Lower lobe of right lung (tissue), 2 donors: ENCODE measurements around the gene CTNNA3. TPM values are rescaled to one million over a fixed set of nuclear protein-coding genes. Genes with fewer than 3 reads are reported as not detected.

Experiments used
- ATAC-seq, 2 donors: fragments of 200-7000 bp; cut with Tn5 transposase; one replicate each; pipeline ENCODE4 v1.9.1; 2020 to 2022; ENCODE audit warnings: mild to moderate bottlenecking in 2 of 2, moderate library complexity in 2 of 2
- DNase-seq: peaks from one replicate; pipeline ENCODE4 v3.0.0-alpha.2; 2020
- H3K27ac ChIP-seq: fragments of 200-600 bp; one replicate; pipeline ENCODE4 v1.8.0; 2022
- H3K27me3 ChIP-seq: fragments of 200-600 bp; one replicate; pipeline ENCODE4 v1.8.0; 2022; ENCODE audit warnings: low read depth
- H3K36me3 ChIP-seq: fragments of 200-600 bp; one replicate; pipeline ENCODE4 v1.8.0; 2022; ENCODE audit warnings: mild to moderate bottlenecking
- H3K4me1 ChIP-seq: fragments of 200-600 bp; one replicate; pipeline ENCODE4 v1.8.0; 2022
- H3K4me3 ChIP-seq: fragments of 200-600 bp; one replicate; pipeline ENCODE4 v1.8.0; 2022; ENCODE audit warnings: mild to moderate bottlenecking
- H3K9me3 ChIP-seq: fragments of 200-600 bp; one replicate; pipeline ENCODE4 v1.8.0; 2022
- intact Hi-C: fragments of 100-400 bp; cut with DNase I; formaldehyde crosslinking; loops from one replicate; pipeline ENCODE4 v1.11.0; 2022
- total RNA-seq: library from RNA; stranded (reverse); fragmentation: NEBNext Ultra II Directional; extraction: Animal tissue kit (Norgen Biotek cat#: 25700); gene quantifications from one replicate; pipeline ENCODE4 v1.2.1, GENCODE V29; 2021
- TF ChIP-seq, protein P1 (sequence below): fragments of 200-600 bp; IDR thresholded peaks from one replicate; pipeline ENCODE4 v1.8.0; 2022; ENCODE audit warnings: antibody characterized with exemption, mild to moderate bottlenecking
- donor health status: DM: no; HTN: yes; CAD: no; lungs with severe emphysema.

Gene CTNNA3
- total RNA-seq, 1 donor from 2014 or later = not detected

DNA sequence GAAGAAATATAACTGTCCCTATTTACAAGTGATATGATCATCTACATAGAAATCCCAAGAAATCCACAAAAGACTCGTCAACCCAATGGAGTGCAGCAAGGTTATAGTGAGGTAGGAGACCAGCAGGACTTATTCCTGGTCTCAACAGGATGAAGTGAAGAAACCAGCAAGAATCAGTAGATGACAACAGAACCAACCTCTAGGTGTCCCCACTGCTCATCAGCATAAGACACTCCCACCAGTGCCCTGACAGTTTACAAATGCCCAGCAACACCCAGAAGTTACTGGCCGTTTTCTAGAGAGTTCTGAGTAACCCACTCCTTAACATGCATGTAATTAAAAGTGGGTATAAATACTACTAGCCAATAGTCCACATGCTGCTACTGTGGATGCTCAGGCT is 1240.7 kb downstream of the CTNNA3 start:
- Histone ChIP-seq H3K27me3 (no peaks in the 10 kb centered on the region), H3K36me3 (no peaks in the 10 kb centered on the region), H3K9me3 (no peaks in the 10 kb centered on the region), H3K4me3 (no peak overlapping the region), H3K27ac (no peak overlapping the region), H3K4me1 (no peaks in the 10 kb centered on the region)
- DNase-seq (no peak), ATAC-seq (no peak)
- TF ChIP-seq, protein P1, sequence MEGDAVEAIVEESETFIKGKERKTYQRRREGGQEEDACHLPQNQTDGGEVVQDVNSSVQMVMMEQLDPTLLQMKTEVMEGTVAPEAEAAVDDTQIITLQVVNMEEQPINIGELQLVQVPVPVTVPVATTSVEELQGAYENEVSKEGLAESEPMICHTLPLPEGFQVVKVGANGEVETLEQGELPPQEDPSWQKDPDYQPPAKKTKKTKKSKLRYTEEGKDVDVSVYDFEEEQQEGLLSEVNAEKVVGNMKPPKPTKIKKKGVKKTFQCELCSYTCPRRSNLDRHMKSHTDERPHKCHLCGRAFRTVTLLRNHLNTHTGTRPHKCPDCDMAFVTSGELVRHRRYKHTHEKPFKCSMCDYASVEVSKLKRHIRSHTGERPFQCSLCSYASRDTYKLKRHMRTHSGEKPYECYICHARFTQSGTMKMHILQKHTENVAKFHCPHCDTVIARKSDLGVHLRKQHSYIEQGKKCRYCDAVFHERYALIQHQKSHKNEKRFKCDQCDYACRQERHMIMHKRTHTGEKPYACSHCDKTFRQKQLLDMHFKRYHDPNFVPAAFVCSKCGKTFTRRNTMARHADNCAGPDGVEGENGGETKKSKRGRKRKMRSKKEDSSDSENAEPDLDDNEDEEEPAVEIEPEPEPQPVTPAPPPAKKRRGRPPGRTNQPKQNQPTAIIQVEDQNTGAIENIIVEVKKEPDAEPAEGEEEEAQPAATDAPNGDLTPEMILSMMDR = no peak
- intact Hi-C loops = no loop called here

DNA sequence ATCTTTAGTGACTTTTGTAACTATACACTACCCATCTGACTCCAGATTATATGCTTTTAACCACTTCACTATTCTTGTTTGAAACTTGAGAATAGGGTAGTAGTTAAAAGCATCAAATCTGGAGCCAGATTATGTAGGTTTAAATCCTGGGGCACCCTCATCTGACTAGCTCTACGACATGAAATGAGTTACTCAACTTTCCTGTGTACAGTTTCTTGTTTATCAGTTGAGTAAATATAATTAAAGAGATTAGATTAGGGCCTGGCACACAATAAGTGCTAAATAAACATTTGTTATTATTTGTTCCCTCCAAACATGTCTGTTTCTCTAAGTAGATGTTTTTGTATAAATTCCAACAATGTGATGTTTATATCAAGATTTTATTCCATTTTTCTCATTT is 1255.4 kb downstream of the CTNNA3 start:
- ATAC-seq (no peak), DNase-seq (no peak)
- intact Hi-C loops = no loop called here
- Histone ChIP-seq H3K9me3 (no peaks in the 10 kb centered on the region), H3K27ac (no peak overlapping the region), H3K4me3 (no peak overlapping the region), H3K4me1 (no peaks in the 10 kb centered on the region), H3K27me3 (no peaks in the 10 kb centered on the region), H3K36me3 (no peaks in the 10 kb centered on the region)
- TF ChIP-seq, protein P1 = no peak

DNA sequence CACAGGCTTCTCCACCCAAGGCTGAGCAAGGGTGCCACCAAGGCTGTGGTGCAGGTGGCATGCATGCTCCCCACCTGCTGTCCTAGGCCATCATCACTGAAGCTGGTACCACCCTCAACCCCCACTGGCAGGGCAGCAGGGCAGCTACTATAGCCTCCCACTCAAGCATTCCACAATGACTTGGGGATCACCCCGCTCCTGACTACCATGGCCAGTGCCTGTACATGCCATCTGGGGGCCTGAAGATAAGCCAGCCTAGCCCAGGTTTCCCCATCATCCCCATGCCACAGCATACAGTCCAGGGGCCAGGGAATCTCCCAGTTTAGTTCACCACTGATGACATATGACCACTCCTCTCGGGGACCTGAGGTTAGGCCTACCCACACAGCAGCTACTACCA is 1281.1 kb downstream of the CTNNA3 start:
- TF ChIP-seq, protein P1 = no peak
- Histone ChIP-seq H3K36me3 (no peaks in the 10 kb centered on the region), H3K9me3 (peaks cover 6% of the 10 kb centered on the region), H3K27ac (no peak overlapping the region), H3K27me3 (no peaks in the 10 kb centered on the region), H3K4me3 (no peak overlapping the region), H3K4me1 (no peaks in the 10 kb centered on the region)
- no peak for ATAC-seq
- intact Hi-C loops = no loop called here
- no peak for DNase-seq

DNA sequence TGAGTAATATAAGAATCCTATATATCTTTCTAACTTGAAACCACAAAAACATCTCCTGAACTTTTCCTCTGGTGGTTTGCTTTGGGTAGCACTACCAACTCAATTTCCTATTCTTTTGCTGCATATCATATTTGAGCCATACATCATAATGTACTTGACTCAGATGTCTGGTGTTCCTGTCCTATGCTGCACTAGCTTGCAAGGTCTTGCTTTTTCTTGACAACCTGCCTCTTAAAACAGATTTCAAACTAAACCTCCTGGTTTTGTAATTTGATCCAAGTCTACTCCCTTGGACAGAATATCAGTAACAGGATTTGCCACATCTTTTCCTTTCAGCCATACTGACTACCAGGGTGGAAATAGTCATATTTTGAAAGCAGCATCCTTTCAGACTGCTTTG is 1290.4 kb downstream of the CTNNA3 start:
- DNase-seq = no peak
- Histone ChIP-seq H3K27me3 (no peaks in the 10 kb centered on the region), H3K27ac (no peak overlapping the region), H3K9me3 (no peaks in the 10 kb centered on the region), H3K4me3 (no peak overlapping the region), H3K4me1 (no peaks in the 10 kb centered on the region), H3K36me3 (no peaks in the 10 kb centered on the region)
- TF ChIP-seq, protein P1 = no peak
- intact Hi-C loops = no loop called here
- ATAC-seq = no peak

DNA sequence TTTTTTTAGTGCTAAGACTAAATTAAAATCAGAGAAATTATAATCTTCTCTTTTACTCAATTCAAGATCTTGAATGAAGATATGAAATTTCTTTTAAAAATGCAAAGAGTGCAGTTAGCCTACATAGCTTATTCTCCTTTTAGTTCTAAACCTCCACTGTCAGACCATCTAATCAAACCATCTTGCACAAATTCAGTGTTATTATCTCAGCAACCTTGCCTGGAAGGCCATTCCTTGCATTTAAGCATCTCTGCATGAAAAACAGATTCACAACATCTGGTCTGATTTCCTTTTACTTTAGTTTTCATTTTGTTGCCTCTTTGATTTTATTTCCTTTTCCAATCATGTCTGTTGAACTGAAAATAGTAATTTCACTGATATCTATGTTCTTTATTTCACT is 1297.3 kb downstream of the CTNNA3 start:
- Histone ChIP-seq H3K27me3 (no peaks in the 10 kb centered on the region), H3K36me3 (no peaks in the 10 kb centered on the region), H3K4me3 (no peak overlapping the region), H3K27ac (no peak overlapping the region), H3K4me1 (no peaks in the 10 kb centered on the region), H3K9me3 (no peaks in the 10 kb centered on the region)
- TF ChIP-seq, protein P1 = no peak
- ATAC-seq (no peak), DNase-seq (no peak)
- intact Hi-C loops = no loop called here
